B cell (primary cell): ENCODE data around the gene SLC39A13. TPM values are rescaled to one million over a fixed set of nuclear protein-coding genes. Genes with fewer than 3 reads are reported as not detected.

Experiments
- ATAC-seq: fragments of 200-7000 bp; cut with Tn5 transposase; one replicate; pipeline ENCODE4 v1.10.0; 2021; ENCODE audit warnings: low read depth, mild to moderate bottlenecking, moderate number of reproducible peaks, moderate library complexity
- CTCF ChIA-PET: fragments of 350-600 bp; sonication (Branson Sonifier 250); formaldehyde crosslinking; loops from one replicate; lab custom pipeline; 2021; ENCODE audit warnings: antibody characterized with exemption, inconsistent platforms; lab: Charles Lee
- POLR2A ChIA-PET: fragments of 350-600 bp; sonication (Branson Sonifier 250); formaldehyde crosslinking; loops from one replicate; lab custom pipeline; 2021; ENCODE audit warnings: antibody characterized with exemption; lab: Charles Lee
- DNase-seq: peaks from one replicate; pipeline ENCODE4 v3.0.0; 2013
- H2AFZ ChIP-seq: 2 replicates; pipeline ENCODE4 v1.6.1; 2012; ENCODE audit warnings: mild to moderate bottlenecking, low read depth, low read length; ENCODE audit not compliant: insufficient read depth, poor library complexity, severe bottlenecking
- H3K27ac ChIP-seq, 2 donors: 1 replicate in 1 of 2; 2 replicates in 1 of 2; pipeline ENCODE4 v1.5.1; 2012 to 2013; ENCODE audit warnings: low read length in 2 of 2, mild to moderate bottlenecking in 2 of 2, moderate library complexity in 1 of 2
- H3K27me3 ChIP-seq, 4 experiments: fragments of 200-600 bp in 1 of 4; sonication (generic) in 1 of 4; replicated peaks in 1 of 4; 1 replicate in 2 of 4; 2 replicates in 2 of 4; pipeline versions ENCODE4 v1.6.1 to v1.7.0; 2013 to 2016; ENCODE audit warnings: low read length in 3 of 4, mild to moderate bottlenecking in 2 of 4, mixed read lengths in 1 of 4, moderate library complexity in 1 of 4; ENCODE audit not compliant: insufficient read depth in 4 of 4, control insufficient read depth in 3 of 4; ENCODE audit errors: control extremely low read depth in 1 of 4
- H3K36me3 ChIP-seq, 2 experiments: replicated peaks in 1 of 2; 1 replicate in 1 of 2; 2 replicates in 1 of 2; pipeline versions ENCODE4 v1.6.1 to v1.7.1; 2013; ENCODE audit warnings: low read length in 1 of 2; ENCODE audit not compliant: insufficient read depth in 2 of 2, control insufficient read depth in 1 of 2; ENCODE audit errors: control extremely low read depth in 1 of 2, extremely low read depth in 1 of 2
- H3K4me1 ChIP-seq, 2 donors: fragments of 200-600 bp in 1 of 2; sonication (generic) in 1 of 2; 1 replicate in 1 of 2; 2 replicates in 1 of 2; pipeline versions ENCODE4 v1.5.1 to v1.6.1; 2013 to 2017; ENCODE audit warnings: low read length in 2 of 2; ENCODE audit not compliant: control insufficient read depth in 2 of 2, insufficient read depth in 2 of 2
- H3K4me2 ChIP-seq: replicated peaks from 2 replicates; pipeline ENCODE3; 2012; ENCODE audit warnings: mild to moderate bottlenecking, low read depth, low read length; ENCODE audit not compliant: poor library complexity, severe bottlenecking
- H3K4me3 ChIP-seq, 5 experiments: fragments of 200-600 bp in 1 of 5; sonication (generic) in 1 of 5; 1 replicate in 3 of 5; 2 replicates in 2 of 5; pipeline versions ENCODE4 v1.5.1 to v1.7.0; 2011 to 2016; ENCODE audit warnings: low read length in 4 of 5, mild to moderate bottlenecking in 4 of 5, low read depth in 2 of 5, control low read depth in 1 of 5, moderate library complexity in 1 of 5; ENCODE audit not compliant: insufficient read depth in 1 of 5; ENCODE audit errors: control extremely low read depth in 1 of 5, extremely low read depth in 1 of 5
- H3K79me2 ChIP-seq: fragments of 200-600 bp; sonication (generic); one replicate; pipeline ENCODE4 v1.6.0; 2016; ENCODE audit warnings: low read length; ENCODE audit not compliant: control insufficient read depth, insufficient read depth
- H3K9ac ChIP-seq: fragments of 200-600 bp; sonication (generic); 2 replicates; pipeline ENCODE4 v1.6.1; 2017; ENCODE audit warnings: mild to moderate bottlenecking, low read length, moderate library complexity
- H3K9me3 ChIP-seq, 3 donors: one replicate each; pipeline versions ENCODE4 v1.6.1 to v1.7.1; 2013; ENCODE audit warnings: low read length in 2 of 3; ENCODE audit not compliant: control insufficient read depth in 2 of 3, insufficient read depth in 1 of 3; ENCODE audit errors: control extremely low read depth in 1 of 3
- H4K20me1 ChIP-seq: 2 replicates; pipeline ENCODE4 v1.6.0; 2012; ENCODE audit warnings: mild to moderate bottlenecking, low read length; ENCODE audit not compliant: insufficient read depth, control insufficient read depth, poor library complexity, severe bottlenecking
- H3K27ac Mint-ChIP-seq: one replicate; pipeline ENCODE4 v1.8.0; 2021; ENCODE audit warnings: mixed read lengths
- H3K27me3 Mint-ChIP-seq: one replicate; pipeline ENCODE4 v1.8.0; 2021; ENCODE audit warnings: mixed read lengths
- H3K4me1 Mint-ChIP-seq: one replicate; pipeline ENCODE4 v1.8.0; 2021; ENCODE audit warnings: mixed read lengths
- H3K4me3 Mint-ChIP-seq: one replicate; pipeline ENCODE4 v1.8.0; 2021; ENCODE audit warnings: mixed read lengths
- H3K9me3 Mint-ChIP-seq: one replicate; pipeline ENCODE4 v1.8.0; 2022; ENCODE audit warnings: mixed read lengths; ENCODE audit not compliant: insufficient read depth
- EZH2 ChIP-seq: IDR thresholded peaks from 2 replicates; pipeline ENCODE4 v1.6.1; 2012; ENCODE audit warnings: borderline replicate concordance, low read depth, mild to moderate bottlenecking, moderate library complexity, low read length; ENCODE audit not compliant: insufficient read depth, poor library complexity, severe bottlenecking
- WGBS: methylation state at CpG from one replicate; pipeline ENCODE4 v1.1.5; 2013; ENCODE audit warnings: missing lambda C conversion rate; ENCODE audit not compliant: insufficient coverage; 5-methylcytosine and 5-hydroxymethylcytosine counted together
- intact Hi-C: fragments of 100-400 bp; cut with micrococcal nuclease; formaldehyde crosslinking; loops from one replicate; pipeline ENCODE4 v1.10.0; 2022
- polyA plus RNA-seq: library from polyadenylated mRNA; depleted of rRNA; stranded (reverse); fragments of >200 nt; gene quantifications from 2 replicates; pipeline ENCODE4 v1.2.3, GENCODE V29; 2012
- total RNA-seq, 2 donors: library from RNA; stranded (reverse); fragments of 120-200 nt in 1 of 2; gene quantifications; 1 replicate in 1 of 2; 2 replicates in 1 of 2; pipeline versions ENCODE4 v1.2.3 to v1.2.4, GENCODE V29; 2013 to 2022
- TF ChIP-seq, protein P1 (sequence below): fragments of 200-600 bp; IDR thresholded peaks from one replicate; pipeline ENCODE4 v1.8.0; 2022; ENCODE audit warnings: antibody characterized with exemption, mild to moderate bottlenecking

The SLC39A13 gene
- total and polyA plus RNA-seq, 2 donors (not counting 1 experiment from before 2014, with no cell fraction given): 33.0 to 55.7 TPM

DNA sequence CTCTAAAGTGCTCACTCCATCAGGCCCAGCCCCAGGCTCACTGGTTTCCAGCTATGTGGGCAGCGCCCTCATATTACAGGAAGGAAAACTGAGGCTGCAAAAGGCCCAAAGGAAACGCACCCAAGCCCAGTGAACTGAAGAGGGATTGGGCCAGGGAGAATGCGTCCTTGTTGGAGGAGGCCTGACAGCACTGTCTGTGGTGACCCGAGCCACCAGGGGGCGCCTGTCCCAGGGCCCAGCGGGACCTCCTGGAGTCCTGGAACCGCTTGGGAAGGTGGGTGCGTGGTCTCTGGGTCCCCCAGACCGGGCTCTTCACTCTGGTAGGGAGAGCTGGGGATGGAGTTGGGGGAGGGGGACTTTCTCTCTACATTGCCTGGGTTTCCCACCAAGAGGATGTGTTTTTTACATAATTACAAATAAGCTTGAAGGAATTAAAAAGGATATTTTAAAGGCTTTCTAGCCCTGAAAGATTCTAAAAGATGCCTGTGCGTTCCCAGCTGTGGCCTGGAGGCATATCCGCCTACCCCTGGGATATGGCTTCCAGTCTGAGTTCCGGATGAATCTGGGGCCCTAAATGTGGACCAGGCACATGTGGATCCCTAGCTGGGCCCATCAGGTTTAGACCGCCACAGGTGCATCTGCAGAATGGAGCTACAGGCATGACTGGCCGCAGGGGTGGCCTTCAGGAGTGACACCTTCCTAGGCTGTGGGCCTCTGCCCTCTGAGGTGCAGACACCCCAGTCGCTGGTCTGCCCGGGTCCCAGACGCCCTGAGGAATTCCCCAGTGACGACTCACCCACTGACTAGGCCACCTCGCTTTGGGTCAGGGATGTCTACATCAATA is 34.3 kb upstream of the SLC39A13 start:
- peak; percentile 35 for ATAC-seq
- Mint-ChIP-seq H3K4me3 (peak overlapping the region; percentile 41), H3K9me3 (no peaks in the 10 kb centered on the region), H3K27ac (peak overlapping the region; percentile 65), H3K4me1 (peaks cover 51% of the 10 kb centered on the region), H3K27me3 (no peaks in the 10 kb centered on the region)
- Histone ChIP-seq H3K9me3 (no peaks in the 10 kb centered on the region), H3K27me3 (no peaks in the 10 kb centered on the region), H3K9ac (no peak overlapping the region), H3K79me2 (peaks cover 100% of the 10 kb centered on the region), H2AFZ (no peak overlapping the region), H4K20me1 (peaks cover 52% of the 10 kb centered on the region), H3K4me3 (no peak overlapping the region), H3K36me3 (peaks cover 1 to 51% of the 10 kb centered on the region in 2 experiments), H3K4me1 (peaks cover 40 to 46% of the 10 kb centered on the region in 2 donors), H3K27ac (peak overlapping the region in 1 of 2 donors; percentile 68), H3K4me2 (peak overlapping the region; percentile 100)
- CTCF ChIA-PET: interaction anchor here (0.8 to 7.3 kb wide), 22 partner anchors 9 to 474 kb away, joined by 3 to 345 read pairs (median 4); partner anchors contain the start of genes ACP2, DDB2, NUP160 and PSMC3
- intact Hi-C loops: loop anchor here (1.0 to 10.0 kb wide), 6 partner anchors 20 to 479 kb away; partner anchors contain the start of gene SLC39A13
- peak; percentile 83 for DNase-seq
- POLR2A ChIA-PET: interaction anchor here (0.5 to 1.7 kb wide), 8 partner anchors 20 to 104 kb away, joined by 3 to 15 read pairs (median 4); partner anchors contain the start of genes MADD and SLC39A13
- WGBS: 62% methylated on average over 14 of the region's 19 CpGs
- TF ChIP-seq EZH2: no peak
- TF ChIP-seq, protein P1, sequence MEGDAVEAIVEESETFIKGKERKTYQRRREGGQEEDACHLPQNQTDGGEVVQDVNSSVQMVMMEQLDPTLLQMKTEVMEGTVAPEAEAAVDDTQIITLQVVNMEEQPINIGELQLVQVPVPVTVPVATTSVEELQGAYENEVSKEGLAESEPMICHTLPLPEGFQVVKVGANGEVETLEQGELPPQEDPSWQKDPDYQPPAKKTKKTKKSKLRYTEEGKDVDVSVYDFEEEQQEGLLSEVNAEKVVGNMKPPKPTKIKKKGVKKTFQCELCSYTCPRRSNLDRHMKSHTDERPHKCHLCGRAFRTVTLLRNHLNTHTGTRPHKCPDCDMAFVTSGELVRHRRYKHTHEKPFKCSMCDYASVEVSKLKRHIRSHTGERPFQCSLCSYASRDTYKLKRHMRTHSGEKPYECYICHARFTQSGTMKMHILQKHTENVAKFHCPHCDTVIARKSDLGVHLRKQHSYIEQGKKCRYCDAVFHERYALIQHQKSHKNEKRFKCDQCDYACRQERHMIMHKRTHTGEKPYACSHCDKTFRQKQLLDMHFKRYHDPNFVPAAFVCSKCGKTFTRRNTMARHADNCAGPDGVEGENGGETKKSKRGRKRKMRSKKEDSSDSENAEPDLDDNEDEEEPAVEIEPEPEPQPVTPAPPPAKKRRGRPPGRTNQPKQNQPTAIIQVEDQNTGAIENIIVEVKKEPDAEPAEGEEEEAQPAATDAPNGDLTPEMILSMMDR: peak; percentile 91
